GM19239 (cell line): ENCODE measurements around the gene MCC.

Experiments
- DNase-seq: peaks from one replicate; pipeline ENCODE4 v3.0.0; 2011; ENCODE audit warnings: low spot score; ENCODE audit not compliant: insufficient read length
- FAIRE-seq: peaks from 2 replicates; lab custom pipeline; 2011; peaks lifted over from hg19 to GRCh38; lab: Jason Lieb, UNC

Gene MCC

GRCh38 chr5:113128641-113129330, 359.5 kb downstream of the MCC start:
- no peak for FAIRE-seq
- DNase-seq: no peak

- FAIRE-seq (no peak), DNase-seq (no peak)
Measured at GRCh38 chr5:113128082-113128481, 360.2 kb downstream of the MCC start.

- DNase-seq: no peak
- no peak for FAIRE-seq
Measured at GRCh38 chr5:113127021-113127420, 361.2 kb downstream of the MCC start.

GRCh38 chr5:113125371-113125770, 362.9 kb downstream of the MCC start:
- FAIRE-seq (no peak), DNase-seq (no peak)

GRCh38 chr5:113124914-113125313, 363.3 kb downstream of the MCC start:
- FAIRE-seq (no peak), DNase-seq (no peak)

GRCh38 chr5:113124265-113124664, 364.0 kb downstream of the MCC start:
- DNase-seq (no peak), FAIRE-seq (no peak)

GRCh38 chr5:113123618-113124017, 364.6 kb downstream of the MCC start:
- FAIRE-seq (no peak), DNase-seq (no peak)

GRCh38 chr5:113122053-113122452, 366.2 kb downstream of the MCC start:
- DNase-seq (no peak), FAIRE-seq (no peak)

GRCh38 chr5:113119246-113119924, 368.9 kb downstream of the MCC start:
- FAIRE-seq: no peak
- DNase-seq: no peak

- FAIRE-seq (no peak), DNase-seq (no peak)
Measured at GRCh38 chr5:113118765-113119164, 369.5 kb downstream of the MCC start.

GRCh38 chr5:113118298-113118697, 370.0 kb downstream of the MCC start:
- DNase-seq: no peak

GRCh38 chr5:113117543-113118115, 370.6 kb downstream of the MCC start:
- FAIRE-seq: no peak

More at GRCh38 chr5:113118298-113118697, 370.0 kb downstream of the MCC start:
- FAIRE-seq: no peak

GRCh38 chr5:113115956-113116355, 372.3 kb downstream of the MCC start:
- DNase-seq (no peak), FAIRE-seq (no peak)

More at GRCh38 chr5:113117543-113118115, 370.6 kb downstream of the MCC start:
- no peak for DNase-seq

GRCh38 chr5:113115061-113115460, 373.2 kb downstream of the MCC start:
- no peak for DNase-seq
- no peak for FAIRE-seq

GRCh38 chr5:113114559-113114958, 373.7 kb downstream of the MCC start:
- FAIRE-seq (no peak), DNase-seq (no peak)

GRCh38 chr5:113112435-113112834, 375.8 kb downstream of the MCC start:
- no peak for DNase-seq
- FAIRE-seq: no peak

- FAIRE-seq (no peak), DNase-seq (no peak)
Measured at GRCh38 chr5:113110117-113110516, 378.1 kb downstream of the MCC start.

GRCh38 chr5:113109344-113109743, 378.9 kb downstream of the MCC start:
- FAIRE-seq (no peak), DNase-seq (no peak)

- FAIRE-seq: no peak
- DNase-seq: no peak
Measured at GRCh38 chr5:113108485-113108884, 379.8 kb downstream of the MCC start.

GRCh38 chr5:113106821-113107220, 381.4 kb downstream of the MCC start:
- no peak for FAIRE-seq
- no peak for DNase-seq

GRCh38 chr5:113105693-113106280, 382.5 kb downstream of the MCC start:
- FAIRE-seq: no peak

More at GRCh38 chr5:113105693-113106280, 382.5 kb downstream of the MCC start:
- no peak for DNase-seq
